PFSK-1 (cell line): ENCODE data around the gene ARHGAP8.

Experiments
- FOXP2 ChIP-seq: optimal IDR thresholded peaks from 2 replicates; pipeline ENCODE3; 2011; ENCODE audit warnings: borderline replicate concordance, control low read depth, inconsistent platforms; ENCODE audit not compliant: insufficient read depth; ENCODE audit errors: extremely low read length, extremely low read depth
- POLR2AphosphoS5 ChIP-seq: IDR thresholded peaks from 2 replicates; pipeline ENCODE4 v1.6.1; 2012; ENCODE audit warnings: low read depth, mild to moderate bottlenecking, control low read depth, low read length, moderate library complexity
- REST ChIP-seq, 2 experiments: IDR thresholded peaks; 2 replicates each; pipeline versions ENCODE4 v1.6.1 to v1.8.0; 2011 to 2012; ENCODE audit warnings: low read depth in 2 of 2, low read length in 2 of 2, control low read depth in 1 of 2, inconsistent platforms in 1 of 2, mild to moderate bottlenecking in 1 of 2, moderate library complexity in 1 of 2; ENCODE audit not compliant: insufficient read depth in 1 of 2
- SIN3A ChIP-seq: IDR thresholded peaks from 2 replicates; pipeline ENCODE4 v1.6.1; 2012; ENCODE audit warnings: mild to moderate bottlenecking, low read length, moderate library complexity, borderline replicate concordance; ENCODE audit not compliant: insufficient read depth
- TAF1 ChIP-seq: IDR thresholded peaks from 2 replicates; pipeline ENCODE4 v1.6.1; 2012; ENCODE audit warnings: low read length, control low read depth, borderline replicate concordance; ENCODE audit not compliant: insufficient read depth

GRCh38 chr22:44761025-44761424 is 8.7 kb downstream of the ARHGAP8 start:
- no peak for TF ChIP-seq SIN3A
- TF ChIP-seq TAF1, result no peak
- TF ChIP-seq POLR2AphosphoS5, result no peak
- TF ChIP-seq REST (IDR thresholded peaks at IDR 0.05; ENCODE audit: insufficient read depth in 1 of 2, low read depth in 2 of 2, low read length in 2 of 2), result no peak
- TF ChIP-seq FOXP2, result no peak
